Mucosa of gallbladder (tissue), 1 donor: ENCODE results near the gene ZC3H11A. TPM values are rescaled to one million over a fixed set of nuclear protein-coding genes. Genes with fewer than 3 reads are reported as not detected.
"Not testable (repeated sequence)": the region's sequence is repeated elsewhere in the genome, so short reads cannot be mapped to it uniquely, and the experiment has no call there.

Experiments
- DNase-seq: peaks from one replicate; pipeline ENCODE4 v3.0.0-alpha.2; 2020; ENCODE audit warnings: low spot score
- total RNA-seq: library from RNA; stranded (reverse); gene quantifications from one replicate; pipeline ENCODE4 v1.2.1, GENCODE V29; 2021
- donor health status: DM: no; HTN: no; CAD: no.

Gene ZC3H11A
- total RNA-seq, result 70.1 TPM

DNA sequence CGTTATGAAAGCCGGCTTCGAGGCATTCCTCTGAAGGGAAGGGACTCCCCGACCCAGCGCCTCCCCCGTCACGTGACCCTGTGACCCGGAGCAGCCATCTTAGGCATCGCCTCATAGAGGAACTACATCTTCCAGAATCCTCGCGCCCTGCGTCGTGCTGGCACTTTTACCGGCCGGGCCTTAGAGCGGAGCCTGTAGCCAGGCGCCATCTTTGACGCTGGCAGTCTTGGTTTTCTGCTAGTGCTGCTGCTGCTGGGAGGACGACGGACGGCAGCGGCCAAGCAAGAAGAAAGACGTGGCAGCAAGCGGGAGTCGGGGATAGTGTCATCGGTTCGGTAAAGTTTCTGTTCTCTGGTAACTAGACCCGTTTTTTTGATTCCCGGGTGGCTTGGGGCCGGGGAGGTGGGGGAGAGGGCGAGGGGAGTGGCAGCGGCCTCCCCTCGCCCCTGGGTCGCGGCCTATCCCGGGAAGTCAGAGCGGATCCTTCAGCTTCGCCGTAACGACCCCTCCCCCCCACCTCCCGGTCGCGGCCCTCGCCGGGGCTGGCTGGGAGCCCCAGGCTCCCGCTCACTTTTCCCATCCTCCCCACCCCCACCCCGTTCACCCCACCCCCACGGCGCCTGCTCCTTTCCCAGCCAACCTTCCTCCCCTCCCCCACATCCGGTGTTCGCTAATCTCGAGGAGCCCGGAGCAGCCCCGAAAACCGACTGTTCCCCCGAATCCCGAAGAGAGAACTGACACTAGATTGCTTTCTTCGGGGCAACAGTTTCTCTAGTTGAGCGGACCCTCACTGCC is at the start of gene ZC3H11A, which contains the start of gene ZBED6:
TSS of gene ZC3H11A (plus strand) at position 183 of the 795 bp plus-strand sequence. CDS start 21,448 bp downstream, outside the sequence.
TSS of gene ZBED6 (plus strand) at position 183 of the 795 bp plus-strand sequence. CDS start 1,900 bp downstream, outside the sequence.
- peak; percentile 99 for DNase-seq

DNA sequence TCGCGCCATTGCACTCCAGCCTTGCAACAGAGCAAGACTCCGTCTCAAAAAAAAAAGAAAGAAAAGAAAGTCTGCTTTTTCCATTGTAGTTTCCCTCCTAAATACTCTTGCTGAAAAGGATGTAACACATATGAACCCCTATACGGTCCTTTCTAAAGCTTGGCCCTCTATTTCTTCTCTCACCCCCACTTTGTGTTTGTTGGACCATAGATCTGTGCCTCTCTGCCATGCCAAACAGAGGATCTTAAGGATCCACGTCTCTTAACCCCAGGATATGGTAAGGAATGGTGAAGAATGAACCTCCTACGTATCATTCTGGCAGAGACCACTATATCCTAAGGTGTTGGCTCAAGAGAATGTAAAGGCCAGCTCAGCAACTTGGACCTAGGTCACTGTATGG is 49.1 kb upstream of the ZC3H11A start:
- no peak for DNase-seq

DNA sequence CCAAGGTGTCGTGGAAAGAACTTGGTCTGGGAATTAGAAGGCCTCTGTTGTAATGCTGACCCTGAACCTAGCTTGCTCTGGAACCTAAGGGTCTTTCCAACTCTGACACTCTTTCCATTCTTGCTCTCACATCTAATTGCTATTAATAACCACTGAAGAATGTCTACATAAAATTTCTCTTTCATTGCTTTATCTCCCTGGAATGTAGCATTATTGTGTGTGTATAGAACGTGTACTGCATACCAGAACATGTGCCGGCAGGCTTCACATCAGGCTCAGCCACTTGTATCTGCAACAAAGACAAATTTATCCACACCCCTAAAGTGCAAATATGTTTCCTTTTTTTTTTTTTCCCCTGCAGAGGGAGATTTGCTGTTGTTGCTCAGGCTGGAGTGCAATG is 44.4 kb upstream of the ZC3H11A start:
- no peak for DNase-seq

DNA sequence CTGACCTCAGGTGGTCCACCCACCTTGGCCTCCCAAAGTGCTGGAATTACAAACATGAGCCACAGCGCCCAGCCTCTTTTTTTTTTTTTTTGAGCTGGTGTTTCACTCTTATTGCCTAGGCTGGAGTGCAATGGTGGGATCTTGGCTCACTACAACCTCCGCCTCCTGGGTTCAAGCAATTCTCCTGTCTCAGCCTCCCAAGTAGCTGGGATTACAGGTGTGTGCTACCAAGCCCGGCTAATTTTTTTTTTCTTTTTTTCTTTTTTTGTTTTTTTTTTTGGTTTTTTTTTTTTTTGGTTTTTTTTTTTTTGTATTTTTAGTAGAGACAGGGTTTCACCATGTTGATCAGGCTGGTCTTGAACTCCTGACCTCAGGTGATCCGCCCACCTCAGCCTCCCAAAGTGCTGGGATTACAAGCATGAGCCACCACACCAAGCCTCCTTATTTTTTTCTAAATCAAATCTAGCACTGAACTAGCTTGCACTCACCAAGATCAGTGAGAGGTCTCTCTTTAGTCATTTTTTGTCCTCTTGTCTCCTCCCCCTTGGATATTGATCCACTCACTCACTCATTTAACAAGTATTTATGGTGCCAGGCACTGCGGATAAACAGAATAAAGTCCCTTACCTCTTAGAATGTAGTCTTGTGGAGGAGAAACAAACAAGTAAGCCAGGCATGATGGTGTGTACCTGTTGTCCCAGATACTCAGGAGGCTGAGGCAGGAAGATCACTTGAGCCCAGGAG is 43.6 kb upstream of the ZC3H11A start:
- peak; percentile 26 for DNase-seq

DNA sequence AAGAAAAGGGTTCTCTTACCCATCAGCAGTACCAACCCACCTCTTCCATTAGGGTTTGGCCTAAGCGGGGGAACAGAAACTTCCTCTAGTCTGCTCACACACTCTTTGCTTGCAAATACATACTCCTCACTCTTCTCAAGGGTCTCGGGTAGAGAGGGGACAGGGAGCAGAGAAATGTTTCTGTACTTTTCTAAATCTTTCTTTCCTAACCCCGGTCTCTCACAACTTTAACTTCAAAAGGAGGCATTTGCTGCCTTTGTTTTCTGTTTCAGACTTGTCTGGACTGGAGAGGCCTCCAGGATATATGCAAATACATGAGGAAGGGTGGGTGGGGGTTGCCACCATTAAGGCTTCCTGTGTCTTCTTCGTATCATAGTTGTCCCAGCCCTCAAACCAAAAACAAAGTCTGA is 41.0 kb upstream of the ZC3H11A start:
- no peak for DNase-seq

DNA sequence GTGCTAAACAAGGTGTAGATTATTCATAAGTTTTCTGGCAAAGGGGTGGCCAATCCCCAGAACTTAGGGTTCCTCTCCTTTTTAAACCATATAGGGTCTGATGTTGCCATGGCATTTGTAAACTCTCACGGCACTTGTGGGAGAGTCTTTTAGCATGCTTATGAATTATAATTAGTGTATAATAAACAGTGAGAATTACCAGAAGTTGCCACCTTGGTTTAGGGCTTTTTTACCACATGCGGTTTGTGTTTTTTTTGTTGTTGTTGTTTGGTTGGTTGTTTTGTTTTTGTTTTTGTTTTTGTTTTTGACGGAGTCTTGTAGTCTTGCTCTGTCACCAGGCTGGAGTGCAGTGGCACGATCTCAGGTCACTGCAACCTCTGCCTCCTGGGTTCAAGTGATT is 39.4 kb upstream of the ZC3H11A start:
- DNase-seq, result no peak

DNA sequence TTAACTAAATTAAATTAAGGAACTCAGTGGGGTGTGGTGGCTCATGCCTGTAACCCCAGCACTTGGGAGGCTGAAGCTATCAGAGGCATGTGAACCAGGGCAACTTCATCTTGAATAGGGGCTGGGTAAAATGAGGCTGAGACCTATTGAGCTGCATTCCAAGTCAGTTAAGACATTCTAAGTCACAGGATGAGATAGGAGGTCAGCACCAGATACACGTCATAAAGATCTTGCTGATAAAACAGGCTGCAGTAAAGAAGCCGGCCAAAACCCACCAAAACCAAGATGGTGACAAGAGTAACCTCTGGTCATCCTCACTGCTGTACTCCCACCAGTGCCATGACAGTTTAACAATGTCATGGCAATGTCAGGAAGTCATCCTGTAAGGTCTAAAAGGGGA is 36.7 kb upstream of the ZC3H11A start:
- not testable (repeated sequence) for DNase-seq

DNA sequence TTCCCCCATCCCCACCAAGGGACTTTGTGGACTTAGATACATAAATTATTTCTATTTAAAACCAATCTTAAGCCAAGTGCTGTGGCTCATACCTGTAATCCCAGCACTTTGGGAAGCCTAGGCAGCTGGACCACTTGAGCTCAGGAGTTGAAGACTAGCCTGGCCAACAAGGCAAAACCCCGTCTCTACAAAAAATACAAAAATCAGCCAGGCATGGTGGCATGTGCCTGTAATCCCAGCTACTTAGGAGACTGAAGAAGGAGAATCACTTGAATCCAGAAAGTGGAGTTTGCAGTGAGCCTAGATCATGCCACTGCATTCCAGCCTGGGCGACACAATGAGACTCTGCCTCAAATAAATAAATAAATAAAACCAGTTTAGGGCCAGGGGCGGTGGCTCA is 34.9 kb upstream of the ZC3H11A start:
- DNase-seq, result no peak

DNA sequence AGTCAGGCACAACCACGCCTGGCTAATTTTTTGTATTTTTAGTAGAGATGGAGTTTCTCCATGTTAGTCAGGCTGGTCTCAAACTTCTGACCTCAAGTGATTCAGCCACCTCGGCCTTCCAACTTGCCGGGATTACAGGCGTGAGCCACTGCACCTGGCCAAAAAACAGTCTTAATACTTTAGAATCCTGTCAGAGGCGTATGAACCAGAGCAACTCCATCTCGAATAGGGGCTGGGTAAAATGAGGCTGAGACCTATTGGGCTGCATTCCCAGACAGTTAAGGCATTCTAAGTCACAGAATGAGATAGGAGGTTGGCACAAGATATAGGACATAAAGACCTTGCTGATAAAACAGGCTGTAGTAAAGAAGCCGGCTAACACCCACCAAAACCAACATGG is 33.5 kb upstream of the ZC3H11A start:
- not testable (repeated sequence) for DNase-seq

DNA sequence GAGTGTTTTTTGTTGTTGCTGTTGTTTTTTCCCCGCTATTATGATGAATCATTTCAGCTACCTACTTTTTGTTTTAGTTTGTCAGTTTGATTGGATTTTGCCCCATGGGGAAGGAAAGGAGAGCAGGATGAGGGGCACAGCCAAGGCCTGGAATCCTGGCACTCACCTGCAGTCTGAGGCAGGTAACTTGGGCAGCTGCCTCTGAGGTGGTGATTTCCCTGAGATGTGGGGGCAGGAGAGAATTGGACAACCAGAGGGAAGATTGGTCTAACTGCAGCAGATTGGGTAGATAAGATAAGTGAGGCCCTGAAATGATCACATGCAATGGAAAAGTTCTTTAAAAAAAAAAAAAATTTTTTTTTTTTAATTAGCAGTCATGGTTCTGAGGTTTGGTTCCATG is 31.9 kb upstream of the ZC3H11A start:
- no peak for DNase-seq

DNA sequence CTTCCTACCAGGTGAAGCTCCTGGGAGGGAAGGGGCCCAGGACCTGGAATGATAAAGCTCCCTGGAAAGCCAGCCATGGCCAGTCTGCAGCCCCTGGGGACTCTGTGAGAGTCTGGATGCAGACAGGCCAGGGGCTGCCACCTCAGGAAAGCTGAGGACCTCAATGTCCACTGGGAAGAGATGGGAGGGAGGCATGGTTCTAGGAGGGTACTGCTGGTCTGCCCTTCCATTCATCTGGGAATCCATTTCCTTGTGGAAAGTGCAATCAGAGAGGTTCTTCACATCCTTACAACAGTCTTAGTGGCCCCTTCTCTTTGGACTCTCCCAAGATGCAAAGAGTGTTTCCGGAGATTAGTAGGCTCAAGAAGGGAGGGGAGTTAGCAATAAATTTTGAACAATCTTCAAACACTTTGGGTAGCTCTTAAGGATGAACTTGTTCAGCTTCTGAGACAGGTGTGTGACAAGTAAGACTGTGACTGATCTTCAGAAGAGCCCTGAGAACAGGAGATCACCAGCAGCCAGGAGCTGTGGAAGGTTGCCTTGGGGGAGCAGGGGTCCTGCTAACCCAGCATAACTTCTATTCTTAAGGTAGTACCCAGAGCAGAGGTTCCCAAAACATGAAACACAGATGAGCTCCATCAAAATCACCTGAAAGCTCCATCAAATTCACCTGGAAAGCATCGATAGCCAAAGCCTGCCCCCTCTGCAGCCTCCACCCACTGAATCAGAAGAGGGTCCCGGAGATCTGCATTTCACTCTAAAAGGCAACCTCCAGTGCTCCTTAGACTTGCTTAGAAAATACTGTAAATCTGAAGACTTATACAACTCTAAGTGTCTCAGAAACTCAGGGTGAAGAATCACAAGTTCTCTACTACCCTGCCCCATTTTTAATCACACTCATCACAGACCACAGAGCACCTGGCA is 31.1 kb upstream of the ZC3H11A start:
- no peak for DNase-seq

DNA sequence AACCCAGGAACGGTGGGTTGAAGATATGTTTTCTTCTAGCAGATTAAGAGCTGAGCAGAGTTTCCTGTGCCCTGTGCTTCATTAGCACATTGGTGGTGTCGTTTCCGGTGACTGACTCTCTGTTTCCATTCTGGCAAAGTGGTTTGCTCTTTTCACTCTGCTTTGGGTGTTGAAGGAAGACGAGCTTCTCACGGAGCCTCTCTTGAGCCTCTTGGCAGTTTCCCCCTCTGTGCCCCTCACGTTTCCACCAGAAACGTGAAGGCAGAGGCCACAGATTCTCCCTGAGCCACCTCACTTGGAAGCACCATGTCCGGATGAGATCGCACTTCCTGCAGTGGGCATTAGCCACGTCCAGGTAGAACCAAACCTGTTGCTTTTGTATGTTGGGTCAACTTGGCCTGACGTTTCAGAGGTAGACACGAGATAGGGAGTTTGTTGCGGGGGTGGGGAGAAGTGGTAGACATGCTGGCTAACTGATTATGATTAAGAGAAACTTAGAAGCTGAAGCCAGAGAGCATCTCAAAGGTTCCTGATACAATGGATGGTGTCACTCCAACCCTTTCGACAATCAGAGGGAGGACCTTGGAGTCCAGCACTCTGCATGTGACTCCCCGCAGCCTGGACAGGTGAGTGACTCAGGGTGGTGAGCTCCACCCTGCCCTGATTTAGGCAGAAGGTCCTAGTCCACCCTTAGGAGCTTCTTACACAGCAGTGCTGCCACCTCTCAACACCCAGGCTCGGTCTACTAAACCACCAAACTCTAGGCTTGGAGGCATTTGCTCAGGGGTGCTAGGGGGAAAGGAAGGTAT is 30.2 kb upstream of the ZC3H11A start, which contains the start of gene LAX1:
TSS of gene LAX1 (plus strand) at position 155 of the 809 bp plus-strand sequence. CDS start at position 538, 383 bp downstream.
- DNase-seq, result peak; percentile 36

DNA sequence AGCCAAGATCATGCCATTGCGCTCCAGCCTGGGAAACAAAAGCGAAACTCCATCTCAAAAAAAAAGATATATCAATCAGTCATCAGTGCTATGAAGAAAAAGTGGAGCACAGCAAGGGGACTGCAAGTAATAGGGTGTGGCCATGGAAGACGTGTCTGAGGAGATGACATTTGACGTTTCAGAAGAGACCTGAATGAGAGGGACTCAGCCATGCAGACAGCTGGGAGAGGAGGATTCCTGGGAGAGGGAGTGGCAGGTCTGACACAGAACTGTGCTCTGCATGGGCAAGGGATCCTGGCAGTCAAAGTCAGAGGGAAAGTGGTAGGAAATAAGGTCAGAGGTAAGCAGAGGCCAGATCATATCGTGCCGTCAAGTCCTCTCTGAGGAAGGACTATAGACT is 27.2 kb upstream of the ZC3H11A start:
- no peak for DNase-seq

DNA sequence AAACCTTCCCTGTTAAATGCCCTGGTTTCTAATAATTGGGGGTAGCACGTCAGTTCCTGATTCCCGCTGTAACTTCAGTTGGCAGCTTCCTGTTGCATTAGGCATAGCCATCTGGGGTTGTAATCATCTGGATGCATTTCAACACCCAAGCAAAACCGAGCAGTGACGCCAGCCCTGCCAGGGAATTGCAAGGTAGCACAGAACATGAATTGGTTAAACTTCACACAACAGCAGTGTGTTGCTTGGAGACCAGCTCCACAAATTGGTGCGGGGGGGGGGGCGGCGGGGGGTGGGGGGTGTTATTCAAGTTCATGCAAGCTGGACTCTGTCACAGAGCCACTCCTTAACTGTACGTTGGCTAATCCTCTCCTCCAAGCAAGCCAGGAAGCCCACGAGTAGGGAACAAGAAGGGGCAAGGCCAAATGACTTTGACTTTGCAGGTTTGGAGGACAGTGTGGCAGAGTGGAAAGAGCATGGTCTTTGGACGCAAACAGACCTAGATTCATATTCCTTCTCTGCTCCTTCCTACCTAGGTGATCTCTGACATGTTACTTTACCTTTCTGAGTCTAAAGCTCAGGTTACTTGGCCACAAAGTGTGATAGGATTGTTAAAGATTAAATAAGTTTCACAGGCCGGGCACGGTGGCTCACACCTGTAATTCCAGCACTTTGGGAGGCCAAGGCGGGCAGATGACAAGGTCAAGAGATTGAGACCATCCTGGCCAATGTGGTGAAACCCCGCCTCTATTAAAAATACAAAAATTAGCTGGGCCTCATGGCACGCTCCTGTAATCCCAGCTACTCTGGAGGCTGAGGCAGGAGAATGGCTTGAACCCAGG is 25.7 kb upstream of the ZC3H11A start:
- DNase-seq, result peak; percentile 87

DNA sequence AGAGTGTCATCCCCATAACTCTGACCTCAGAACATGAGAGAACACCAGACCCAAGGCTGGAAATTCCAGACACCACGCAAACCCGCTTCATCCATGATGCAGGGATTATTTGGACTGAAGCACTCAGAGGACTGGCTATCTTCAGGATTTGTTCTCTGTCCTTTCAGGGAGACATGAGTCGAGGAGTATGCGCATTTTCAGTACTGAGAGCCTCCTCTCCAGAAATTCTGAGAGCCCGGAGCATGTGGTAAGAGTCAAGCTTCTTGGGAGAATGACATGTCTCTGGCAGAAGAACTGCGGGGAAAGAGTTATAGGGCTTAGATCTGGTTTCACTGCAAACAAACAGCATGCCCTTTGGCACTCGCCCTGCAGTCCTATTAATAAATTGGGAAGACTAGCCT is 23.5 kb upstream of the ZC3H11A start:
- no peak for DNase-seq

DNA sequence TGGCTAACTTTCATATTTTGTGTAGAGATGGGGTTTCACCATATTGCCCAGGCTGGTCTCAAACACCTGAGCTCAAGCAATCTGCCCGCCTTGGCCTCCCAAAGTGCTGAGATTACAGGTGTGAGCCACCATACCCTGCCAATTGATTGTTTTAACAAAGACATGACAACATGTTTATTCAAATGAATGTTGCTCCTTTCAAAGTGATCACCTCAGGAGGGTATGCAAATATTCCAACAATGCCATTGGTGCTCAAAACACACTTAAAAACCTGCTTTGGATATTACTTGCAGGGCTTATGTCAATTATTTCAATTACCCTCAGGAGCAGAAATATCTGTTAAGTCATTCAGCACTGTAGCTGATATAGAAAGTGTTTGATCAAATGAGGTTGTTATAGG is 22.6 kb upstream of the ZC3H11A start:
- DNase-seq, result no peak

DNA sequence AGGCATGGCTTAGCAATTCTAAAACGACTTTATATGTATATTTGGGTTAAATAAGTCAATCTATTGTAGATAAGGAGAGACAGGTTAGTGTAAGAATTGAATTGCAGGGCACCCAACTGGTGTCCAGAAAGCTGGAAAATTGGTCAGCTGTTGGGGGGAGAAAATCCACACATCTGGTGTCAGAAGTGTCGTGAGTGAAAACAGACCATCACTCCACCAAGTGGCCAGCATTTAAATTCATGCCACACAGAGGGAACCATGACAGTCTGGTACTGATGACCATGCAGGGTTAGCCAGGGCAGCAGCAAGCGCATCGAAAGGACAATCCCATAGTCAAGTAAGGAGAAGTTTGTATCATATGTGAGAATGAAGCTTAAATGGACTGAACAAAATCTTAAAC is 18.8 kb upstream of the ZC3H11A start:
- DNase-seq, result no peak

DNA sequence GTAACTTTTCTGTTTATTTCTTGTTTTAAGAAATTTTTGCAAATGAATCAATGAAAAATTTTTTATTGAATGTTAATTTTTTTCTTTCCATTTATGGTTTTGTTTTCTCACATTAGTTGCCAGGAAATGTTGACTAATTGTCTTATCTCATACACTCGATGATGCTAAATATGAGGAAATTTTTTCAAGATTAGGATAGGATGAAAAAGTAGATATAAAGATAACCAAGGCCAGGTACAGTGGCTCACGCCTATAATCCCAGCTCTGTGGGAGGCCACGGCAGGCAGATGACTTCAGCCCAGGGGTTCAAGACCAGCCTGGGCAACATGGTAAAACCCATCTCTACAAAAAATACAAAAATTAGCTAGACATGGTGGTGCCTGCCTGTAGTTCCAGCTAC is 17.8 kb upstream of the ZC3H11A start:
- DNase-seq, result no peak

DNA sequence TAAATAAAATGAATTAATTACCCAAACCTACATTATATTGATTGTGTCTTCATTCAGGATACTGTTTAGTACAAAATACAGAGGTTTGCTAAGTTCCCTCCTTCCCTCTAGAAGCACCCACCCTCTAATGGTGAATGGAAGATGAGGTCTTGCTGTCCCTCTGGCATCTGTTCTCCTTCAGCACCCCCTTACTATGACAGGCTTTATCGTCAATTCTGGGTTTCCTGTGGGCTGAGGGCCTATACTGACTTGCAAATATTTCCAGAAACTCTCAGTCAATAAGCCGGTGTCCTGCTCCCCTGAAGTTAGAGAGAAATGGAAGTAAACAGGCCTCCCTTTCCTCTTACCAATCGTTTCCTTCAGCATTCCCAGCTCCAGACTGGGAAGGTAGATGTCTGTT is 17.3 kb upstream of the ZC3H11A start:
- no peak for DNase-seq

DNA sequence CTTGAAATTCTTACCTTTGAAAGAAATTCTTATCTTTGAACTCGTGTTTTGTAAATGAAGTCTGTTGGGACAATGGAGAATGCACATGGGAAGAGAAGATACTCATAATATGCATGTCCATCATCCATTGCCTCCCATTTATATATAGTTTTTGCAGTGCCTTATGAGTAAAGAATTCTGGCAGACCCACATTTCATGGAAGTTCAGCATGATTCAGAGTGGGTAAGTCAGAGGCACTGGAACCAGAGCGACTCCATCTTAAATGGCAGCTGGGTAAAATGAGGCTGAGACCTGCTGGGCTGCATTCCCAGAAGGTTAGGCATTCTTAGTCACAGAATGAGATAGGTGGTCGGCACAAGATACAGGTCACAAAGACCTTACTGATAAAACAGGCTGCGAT is 16.6 kb upstream of the ZC3H11A start:
- no peak for DNase-seq
